Peyer's patch (tissue), 4 donors: Measurements from ENCODE around the gene PXDC1. TPM values are rescaled to one million over a fixed set of nuclear protein-coding genes. Genes with fewer than 3 reads are reported as not detected.

Experiments
- small RNA-seq, 2 donors: library from RNA; depleted of rRNA; stranded (forward); fragments of <200 nt; gene quantifications; one replicate each; pipeline ENCODE3, GENCODE V24; 2016
- total RNA-seq, 4 donors: library from RNA; depleted of rRNA; stranded (reverse); fragments of >200 nt; gene quantifications; one replicate each; pipeline ENCODE4 v1.1.0, GENCODE V29; 2016

PXDC1 gene
- total RNA-seq, 4 donors from 2014 or later: 35.5 to 69.4 (median 61.1) TPM

Small RNA genes within 50 kb of the gene (small RNA-seq; reads per million reads assigned to genes)
- 0 reads per million in 2 donors for gene AL033523.1

Other genes with a start within 250 kb of the PXDC1 start
- 10 to 100 TPM in 1 of 4 donors, 1 to 10 TPM in 3; 3.3 to 10.7 (median 4.7) TPM for gene FAM50B, start 97.7 kb upstream of the PXDC1 start, total RNA-seq